Breast epithelium (tissue), 4 donors: Measurements from ENCODE around the gene SCN10A. TPM values are rescaled to one million over a fixed set of nuclear protein-coding genes. Genes with fewer than 3 reads are reported as not detected.

Experiments used
- DNase-seq, 2 donors: peaks; one replicate each; pipeline ENCODE4 v3.0.0-alpha.2; 2019; ENCODE audit warnings: low spot score in 2 of 2
- H3K27ac ChIP-seq, 2 donors: fragments of 200-600 bp; sonication (generic) in 1 of 2; one replicate each; pipeline ENCODE4 v1.5.1; 2016 to 2019; ENCODE audit warnings: mild to moderate bottlenecking in 1 of 2
- H3K27me3 ChIP-seq, 2 donors: fragments of 200-600 bp; sonication (generic) in 1 of 2; one replicate each; pipeline versions ENCODE4 v1.5.1 to v1.6.0; 2017 to 2019; ENCODE audit warnings: control low read depth in 1 of 2, mild to moderate bottlenecking in 1 of 2
- H3K36me3 ChIP-seq: fragments of 200-600 bp; one replicate; pipeline ENCODE4 v1.5.1; 2019
- H3K4me1 ChIP-seq, 2 donors: fragments of 200-600 bp; sonication (generic); one replicate each; pipeline ENCODE4 v1.5.1; 2016 to 2019; ENCODE audit warnings: control low read depth in 1 of 2
- H3K4me3 ChIP-seq, 3 donors: fragments of 200-600 bp; sonication (generic); 1 replicate in 2 of 3; 2 replicates in 1 of 3; pipeline ENCODE4 v1.5.1; 2016 to 2019; ENCODE audit warnings: mild to moderate bottlenecking in 3 of 3, moderate library complexity in 2 of 3
- H3K9me3 ChIP-seq, 2 donors: fragments of 200-600 bp; sonication (generic) in 1 of 2; one replicate each; pipeline ENCODE4 v1.5.1; 2016 to 2019; ENCODE audit warnings: control low read depth in 1 of 2
- POLR2A ChIP-seq: fragments of 450-650 bp; IDR thresholded peaks from one replicate; pipeline ENCODE4 v1.6.1; 2016; ENCODE audit warnings: antibody characterized with exemption, mild to moderate bottlenecking, moderate library complexity
- POLR2AphosphoS5 ChIP-seq, 3 donors: sonication (generic); formaldehyde crosslinking; IDR thresholded peaks; one replicate each; pipeline ENCODE4 v1.6.1; 2017; ENCODE audit warnings: antibody characterized with exemption in 3 of 3
- intact Hi-C: fragments of 100-400 bp; cut with DNase I; formaldehyde crosslinking; loops from one replicate; pipeline ENCODE4 v1.15.1; 2023; ENCODE audit warnings: low total_unique reads
- total RNA-seq, 3 donors: library from RNA; depleted of rRNA; stranded (reverse); fragments of >200 nt; gene quantifications; one replicate each; pipeline ENCODE4 v1.1.0, GENCODE V29; 2016
- TF ChIP-seq, protein P1 (sequence below), 3 donors: fragments of 450-650 bp; IDR thresholded peaks; one replicate each; pipeline ENCODE4 v1.5.1; 2016 to 2017; ENCODE audit warnings: antibody characterized with exemption in 3 of 3, mild to moderate bottlenecking in 3 of 3, moderate library complexity in 3 of 3

SCN10A gene
- total RNA-seq, 3 donors from 2014 or later = not detected

DNA sequence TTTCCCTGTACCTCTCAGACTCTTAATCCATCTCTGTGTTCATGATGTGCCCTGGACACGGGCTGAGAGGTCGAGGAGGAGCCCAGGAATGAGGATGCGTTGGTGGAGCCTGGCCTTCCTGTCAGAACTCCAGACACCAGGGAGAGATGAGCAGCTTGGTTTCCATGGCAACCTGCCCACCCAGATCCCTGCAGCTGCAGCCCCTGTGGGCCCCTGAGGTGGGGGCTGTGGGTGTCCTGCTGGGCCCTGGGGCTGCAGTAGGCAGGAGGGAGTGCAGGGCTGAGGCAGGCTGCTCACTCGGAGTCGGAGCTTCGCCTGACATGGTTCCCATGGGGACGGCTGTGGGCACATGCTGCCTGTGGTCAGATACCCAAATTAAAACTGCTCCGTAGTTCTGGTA, 7.7 kb upstream of the SCN10A start:
- Histone ChIP-seq H3K36me3 (no peaks in the 10 kb centered on the region), H3K4me1 (no peaks in the 10 kb centered on the region), H3K9me3 (no peaks in the 10 kb centered on the region), H3K27ac (no peak overlapping the region), H3K27me3 (no peaks in the 10 kb centered on the region), H3K4me3 (no peak overlapping the region)
- DNase-seq = no peak
- TF ChIP-seq, protein P1, sequence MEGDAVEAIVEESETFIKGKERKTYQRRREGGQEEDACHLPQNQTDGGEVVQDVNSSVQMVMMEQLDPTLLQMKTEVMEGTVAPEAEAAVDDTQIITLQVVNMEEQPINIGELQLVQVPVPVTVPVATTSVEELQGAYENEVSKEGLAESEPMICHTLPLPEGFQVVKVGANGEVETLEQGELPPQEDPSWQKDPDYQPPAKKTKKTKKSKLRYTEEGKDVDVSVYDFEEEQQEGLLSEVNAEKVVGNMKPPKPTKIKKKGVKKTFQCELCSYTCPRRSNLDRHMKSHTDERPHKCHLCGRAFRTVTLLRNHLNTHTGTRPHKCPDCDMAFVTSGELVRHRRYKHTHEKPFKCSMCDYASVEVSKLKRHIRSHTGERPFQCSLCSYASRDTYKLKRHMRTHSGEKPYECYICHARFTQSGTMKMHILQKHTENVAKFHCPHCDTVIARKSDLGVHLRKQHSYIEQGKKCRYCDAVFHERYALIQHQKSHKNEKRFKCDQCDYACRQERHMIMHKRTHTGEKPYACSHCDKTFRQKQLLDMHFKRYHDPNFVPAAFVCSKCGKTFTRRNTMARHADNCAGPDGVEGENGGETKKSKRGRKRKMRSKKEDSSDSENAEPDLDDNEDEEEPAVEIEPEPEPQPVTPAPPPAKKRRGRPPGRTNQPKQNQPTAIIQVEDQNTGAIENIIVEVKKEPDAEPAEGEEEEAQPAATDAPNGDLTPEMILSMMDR (IDR thresholded peaks at IDR 0.05) = no peak
- TF ChIP-seq POLR2A = no peak
- TF ChIP-seq POLR2AphosphoS5 (IDR thresholded peaks at IDR 0.05) = no peak
- intact Hi-C loops = no loop called here

DNA sequence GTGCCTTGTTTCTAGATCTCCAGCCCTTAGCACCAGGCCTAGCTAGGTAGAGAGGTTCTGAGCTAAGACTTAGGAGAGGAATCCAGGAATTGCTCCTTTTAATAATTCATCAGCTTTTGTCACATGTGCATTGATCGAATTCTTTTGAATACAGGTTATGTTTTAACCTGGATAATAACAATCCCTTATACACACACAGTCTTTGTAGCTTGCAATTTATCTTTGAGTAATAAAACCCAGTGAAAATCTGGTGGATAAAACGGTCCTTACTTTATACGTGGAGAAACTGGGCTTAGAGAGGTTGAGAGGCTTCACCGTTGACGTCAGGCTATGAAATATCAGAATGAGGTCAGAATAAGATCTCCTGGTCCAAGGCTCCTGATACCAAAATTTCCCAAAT, 7.2 kb upstream of the SCN10A start:
- no peaks in the 10 kb centered on the region for H3K4me1 ChIP-seq
- TF ChIP-seq, protein P1 (IDR thresholded peaks at IDR 0.05) = no peak
- no peak for TF ChIP-seq POLR2AphosphoS5 (IDR thresholded peaks at IDR 0.05)
- TF ChIP-seq POLR2A = no peak
- no peaks in the 10 kb centered on the region for H3K9me3 ChIP-seq
- intact Hi-C loops = no loop called here
- no peaks in the 10 kb centered on the region for H3K36me3 ChIP-seq
- no peaks in the 10 kb centered on the region for H3K27me3 ChIP-seq
- no peak overlapping the region for H3K27ac ChIP-seq
- no peak overlapping the region for H3K4me3 ChIP-seq
- DNase-seq = no peak

DNA sequence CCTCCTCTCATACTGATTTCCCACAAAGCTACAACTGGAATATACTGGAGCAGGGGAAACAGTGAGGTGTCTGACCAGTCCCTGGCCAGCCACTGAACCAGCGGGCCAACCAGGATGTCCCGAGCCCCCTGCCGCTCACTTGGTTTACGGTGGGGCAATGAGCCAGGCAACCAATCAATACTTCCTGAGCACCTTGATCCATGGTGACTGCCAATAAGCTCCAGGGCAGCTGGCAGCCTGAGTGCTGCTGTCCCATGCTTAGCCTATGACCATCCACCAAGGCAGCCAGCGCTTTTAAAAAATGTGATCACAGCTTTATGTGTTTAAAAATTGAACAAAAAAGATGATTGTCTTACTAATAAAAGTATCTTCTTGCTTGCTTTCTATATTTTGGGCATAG, 4.2 kb downstream of the SCN10A start:
- TF ChIP-seq POLR2A = no peak
- H3K9me3 ChIP-seq = no peaks in the 10 kb centered on the region
- no peaks in the 10 kb centered on the region for H3K4me1 ChIP-seq
- no peak for DNase-seq
- no peaks in the 10 kb centered on the region for H3K36me3 ChIP-seq
- peaks cover 0 to 7% of the 10 kb centered on the region in 2 donors for H3K27me3 ChIP-seq
- H3K27ac ChIP-seq = no peak overlapping the region
- intact Hi-C loops = no loop called here
- no peak overlapping the region for H3K4me3 ChIP-seq

DNA sequence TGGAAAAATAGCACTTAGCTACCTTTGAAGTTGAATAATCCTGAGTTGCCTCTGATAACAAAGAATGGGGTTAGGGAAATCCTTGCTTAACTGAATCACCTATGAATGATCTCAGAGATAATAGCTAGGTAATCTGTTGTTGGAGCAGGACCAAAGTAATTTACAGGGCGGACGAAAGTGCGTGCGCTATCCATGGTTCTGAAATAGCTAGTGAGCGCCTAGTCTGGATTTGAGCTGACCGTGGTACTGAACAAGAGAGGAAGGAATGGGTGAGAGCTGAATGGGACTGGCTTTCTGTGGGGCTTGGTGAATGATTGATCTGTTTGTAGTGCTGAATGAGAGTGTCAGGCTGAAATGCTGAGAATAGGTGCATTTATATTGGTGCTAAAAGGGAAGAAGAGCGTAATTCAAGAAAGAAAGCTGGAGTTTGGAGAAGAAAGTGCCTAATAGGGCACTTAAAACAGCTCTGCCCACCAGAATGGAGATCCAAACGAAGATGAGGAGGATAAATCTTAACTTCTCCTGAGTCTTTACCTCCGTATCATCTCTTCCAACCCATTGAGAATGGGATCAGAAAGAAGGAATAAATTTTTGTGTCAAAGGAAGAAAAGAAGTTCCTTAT, 10.1 kb downstream of the SCN10A start:
- DNase-seq = no peak
- Histone ChIP-seq H3K9me3 (peaks cover 0 to 6% of the 10 kb centered on the region in 2 donors), H3K4me1 (no peaks in the 10 kb centered on the region), H3K4me3 (no peak overlapping the region), H3K36me3 (no peaks in the 10 kb centered on the region), H3K27ac (no peak overlapping the region), H3K27me3 (no peaks in the 10 kb centered on the region)
- intact Hi-C loops = no loop called here
- no peak for TF ChIP-seq POLR2AphosphoS5 (IDR thresholded peaks at IDR 0.05)
- TF ChIP-seq POLR2A = no peak
- TF ChIP-seq, protein P1 (IDR thresholded peaks at IDR 0.05) = no peak

DNA sequence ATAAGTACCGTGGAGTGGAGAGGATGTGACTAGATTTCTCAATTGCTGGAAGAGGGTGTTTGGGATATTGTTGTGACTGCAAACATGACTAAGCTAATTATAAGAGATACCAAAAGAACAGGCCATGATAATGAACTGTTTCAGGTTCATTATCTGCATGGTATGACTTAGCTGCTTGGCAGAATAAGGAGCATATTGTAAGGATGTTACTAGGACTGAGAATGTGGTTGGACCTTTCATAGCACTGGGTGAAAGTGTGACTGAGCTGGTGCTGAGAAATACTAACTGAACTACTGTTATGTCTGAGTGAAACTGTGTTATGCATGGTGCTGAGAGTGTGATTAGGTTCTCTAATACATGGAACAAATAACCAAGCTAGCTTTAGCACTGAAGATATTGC, 11.0 kb downstream of the SCN10A start:
- no peaks in the 10 kb centered on the region for H3K4me1 ChIP-seq
- no peaks in the 10 kb centered on the region for H3K27me3 ChIP-seq
- no peak for DNase-seq
- intact Hi-C loops = no loop called here
- TF ChIP-seq POLR2AphosphoS5 (IDR thresholded peaks at IDR 0.05) (no peak), POLR2A (no peak)
- TF ChIP-seq, protein P1 (IDR thresholded peaks at IDR 0.05) = no peak
- H3K9me3 ChIP-seq = peaks cover 0 to 6% of the 10 kb centered on the region in 2 donors
- H3K36me3 ChIP-seq = no peaks in the 10 kb centered on the region
- H3K4me3 ChIP-seq = no peak overlapping the region
- H3K27ac ChIP-seq = no peak overlapping the region
